Fibroblast of lung (primary cell): ENCODE measurements around the gene PNRC1.

Source experiments
- CTCF ChIP-seq, 2 donors: IDR thresholded peaks in 1 of 2; conservative IDR thresholded peaks in 1 of 2; 1 replicate in 1 of 2; 2 replicates in 1 of 2; pipeline ENCODE4 v1.5.1; 2011 to 2012; ENCODE audit warnings: low read length in 2 of 2, control low read depth in 1 of 2, inconsistent platforms in 1 of 2, low read depth in 1 of 2, mild to moderate bottlenecking in 1 of 2
- EZH2 ChIP-seq: IDR thresholded peaks from 2 replicates; pipeline ENCODE4 v1.5.1; 2012; ENCODE audit warnings: low read length, control low read depth, mild to moderate bottlenecking; ENCODE audit errors: missing control alignments

GRCh38 chr6:89080281-89081128 is at the start of gene PNRC1:
- no peak for TF ChIP-seq CTCF (conservative IDR thresholded peaks at IDR 0.05 in 1 of 2, IDR thresholded peaks at IDR 0.05 in 1 of 2; ENCODE audit: low read depth in 1 of 2, low read length in 2 of 2)
- no peak for TF ChIP-seq EZH2
